Muscle of leg (tissue), 11 donors: Measurements from ENCODE around the gene TIMM23B. TPM values are rescaled to one million over a fixed set of nuclear protein-coding genes. Genes with fewer than 3 reads are reported as not detected.
A peak's percentile ranks its signal among the peaks of the same experiment; 100 is the strongest.
"Not testable (repeated sequence)": the region's sequence is repeated elsewhere in the genome, so short reads cannot be mapped to it uniquely, and the experiment has no call there.

ENCODE experiments used
- DNase-seq: peaks from one replicate; pipeline ENCODE4 v3.0.0; 2013
- H3K27ac ChIP-seq: one replicate; pipeline ENCODE4 v1.5.1; 2013; ENCODE audit warnings: mild to moderate bottlenecking, low read length, control low read depth
- H3K27me3 ChIP-seq: one replicate; pipeline ENCODE4 v1.6.1; 2013; ENCODE audit warnings: low read length; ENCODE audit not compliant: control insufficient read depth, insufficient read depth
- H3K36me3 ChIP-seq: one replicate; pipeline ENCODE4 v1.6.1; 2013; ENCODE audit warnings: low read length; ENCODE audit not compliant: control insufficient read depth, insufficient read depth
- H3K4me1 ChIP-seq: one replicate; pipeline ENCODE4 v1.6.1; 2013; ENCODE audit warnings: low read length; ENCODE audit not compliant: control insufficient read depth, insufficient read depth
- H3K4me3 ChIP-seq: one replicate; pipeline ENCODE4 v1.5.1; 2013; ENCODE audit warnings: low read length, control low read depth
- H3K9me3 ChIP-seq: replicated peaks from 2 replicates; pipeline ENCODE4 v1.6.1; 2013; ENCODE audit warnings: low read depth, low read length; ENCODE audit not compliant: control insufficient read depth
- WGBS: methylation state at CpG from one replicate; pipeline ENCODE4 v1.1.5; 2013; ENCODE audit warnings: missing lambda C conversion rate; ENCODE audit not compliant: insufficient coverage; 5-methylcytosine and 5-hydroxymethylcytosine counted together
- polyA plus RNA-seq, 8 donors: library from polyadenylated mRNA; unstranded; fragments of 120-200 nt; gene quantifications; one replicate each; pipeline versions ENCODE4 v1.2.1 to v1.2.3, GENCODE V29; 2013; ENCODE audit warnings: inconsistent platforms in 1 of 8, low replicate concordance in 1 of 8; ENCODE audit not compliant: insufficient read length in 8 of 8, insufficient read depth in 1 of 8
- total RNA-seq: library from RNA; stranded (reverse); fragments of 120-200 nt; gene quantifications from one replicate; pipeline ENCODE4 v1.2.4, GENCODE V29; 2013

The TIMM23B gene
- total and polyA plus RNA-seq, 9 donors, result 11.4 to 23.5 (median 13.8) TPM

DNA sequence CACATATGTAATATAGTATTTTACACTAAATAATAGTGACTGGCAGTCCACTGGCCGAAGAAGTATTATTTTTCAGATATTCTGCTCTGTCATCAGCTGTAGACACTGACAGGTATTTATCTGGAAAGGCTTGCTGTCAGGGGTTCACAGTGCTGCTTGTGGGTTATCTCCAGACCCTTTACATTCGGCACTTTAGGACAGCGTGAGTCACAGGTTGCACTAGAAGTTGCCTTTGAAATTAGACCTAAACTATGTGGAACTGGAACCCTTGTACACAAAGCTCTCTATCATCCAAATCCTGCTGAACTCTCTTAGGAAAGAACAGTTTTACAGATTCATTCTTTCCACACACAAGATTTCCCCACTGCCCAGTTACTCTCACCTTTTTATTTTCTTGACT is 30.2 kb downstream of the TIMM23B start:
- H3K4me3 ChIP-seq, H3K27me3 ChIP-seq, H3K4me1 ChIP-seq, DNase-seq, H3K27ac ChIP-seq, H3K36me3 ChIP-seq, H3K9me3 ChIP-seq: not testable (repeated sequence)
- no CpG with 5 or more reads among the region's 3 CpGs for WGBS

DNA sequence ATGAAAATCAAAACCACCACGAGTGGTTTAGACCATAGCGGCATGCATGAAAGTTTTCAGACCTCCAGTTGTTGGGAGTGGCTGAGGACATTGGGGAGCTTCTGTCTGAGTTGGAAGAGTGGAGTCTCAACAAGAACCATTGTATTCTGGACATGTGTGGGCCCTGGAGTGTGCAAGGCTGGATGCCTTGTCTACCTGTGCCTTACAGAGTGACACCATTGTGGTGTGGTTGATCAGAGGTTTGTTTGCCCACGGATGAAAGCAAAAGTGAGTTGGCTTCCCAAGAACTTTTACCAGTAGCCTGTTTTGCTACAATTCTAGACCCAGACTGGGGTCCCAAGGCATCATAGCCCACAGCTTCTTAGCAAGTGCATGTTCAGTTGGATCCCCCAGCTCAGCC is 35.9 kb downstream of the TIMM23B start:
- H3K4me1 ChIP-seq, H3K36me3 ChIP-seq: not testable (repeated sequence)
- WGBS, result no CpG with 5 or more reads among the region's 3 CpGs

DNA sequence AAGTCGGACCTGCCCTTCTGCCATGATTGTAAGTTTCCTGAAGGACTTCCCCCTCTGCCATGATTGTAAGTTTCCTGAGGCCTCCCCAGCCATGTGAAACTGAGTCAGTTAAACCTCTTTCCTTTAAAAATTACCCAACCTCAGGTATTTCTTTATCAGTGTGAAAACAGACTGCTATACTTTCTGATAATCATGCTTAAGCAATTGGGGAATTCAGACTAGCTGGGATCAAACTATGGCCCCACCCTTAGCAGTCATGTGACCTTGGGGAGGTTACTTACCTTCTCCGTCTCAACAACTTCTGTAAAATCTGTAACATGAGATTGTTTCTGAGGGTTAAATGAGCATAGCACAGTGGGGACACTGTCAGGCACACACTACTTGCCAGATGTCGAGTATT is 45.4 kb downstream of the TIMM23B start:
- not testable (repeated sequence) for H3K36me3 ChIP-seq, H3K4me1 ChIP-seq, H3K27ac ChIP-seq, DNase-seq, H3K9me3 ChIP-seq, H3K27me3 ChIP-seq, H3K4me3 ChIP-seq
- WGBS, result 83% methylated on average over 1 of the region's 3 CpGs

More for the DNA sequence above, 35.9 kb downstream of the TIMM23B start:
- H3K4me3 ChIP-seq, H3K9me3 ChIP-seq, H3K27ac ChIP-seq, H3K27me3 ChIP-seq, DNase-seq: not testable (repeated sequence)

- not testable (repeated sequence) for H3K9me3 ChIP-seq
Measured at GRCh38 chr10:49988376-49988775, 46.5 kb downstream of the TIMM23B start, which contains the start of gene AGAP6. AGAP6 (plus strand) TSS chr10:49988406; CDS start chr10:49988716, 310 bp downstream.

GRCh38 chr10:49995321-49995720 is 53.5 kb downstream of the TIMM23B start:
- not testable (repeated sequence) for H3K27me3 ChIP-seq, H3K4me1 ChIP-seq, H3K27ac ChIP-seq, H3K4me3 ChIP-seq, H3K9me3 ChIP-seq, H3K36me3 ChIP-seq, DNase-seq
- no CpG with 5 or more reads among the region's 5 CpGs for WGBS

More at GRCh38 chr10:49988376-49988775, 46.5 kb downstream of the TIMM23B start, which contains the start of gene AGAP6:
- not testable (repeated sequence) for H3K36me3 ChIP-seq, H3K4me3 ChIP-seq, H3K27ac ChIP-seq, DNase-seq, H3K4me1 ChIP-seq, H3K27me3 ChIP-seq
- WGBS, result no CpG with 5 or more reads among the region's 18 CpGs

- H3K4me3 ChIP-seq, H3K9me3 ChIP-seq, H3K27me3 ChIP-seq, H3K36me3 ChIP-seq, H3K27ac ChIP-seq, H3K4me1 ChIP-seq, DNase-seq: not testable (repeated sequence)
- no CpG with 5 or more reads among the region's 7 CpGs for WGBS
Measured at GRCh38 chr10:50014024-50014423, 72.2 kb downstream of the TIMM23B start.

GRCh38 chr10:50015596-50016220 is 73.9 kb downstream of the TIMM23B start:
- DNase-seq, result not testable (repeated sequence)
- WGBS, result 27% methylated on average over 2 of the region's 9 CpGs

GRCh38 chr10:50016926-50017325 is 75.1 kb downstream of the TIMM23B start:
- DNase-seq, H3K4me3 ChIP-seq, H3K9me3 ChIP-seq, H3K36me3 ChIP-seq, H3K4me1 ChIP-seq, H3K27ac ChIP-seq, H3K27me3 ChIP-seq: not testable (repeated sequence)
- WGBS, result no CpG with 5 or more reads among the region's 5 CpGs

More at GRCh38 chr10:50015596-50016220, 73.9 kb downstream of the TIMM23B start:
- H3K4me3 ChIP-seq, H3K9me3 ChIP-seq, H3K27ac ChIP-seq, H3K27me3 ChIP-seq, H3K4me1 ChIP-seq, H3K36me3 ChIP-seq: not testable (repeated sequence)

GRCh38 chr10:50017646-50018045 is 75.8 kb downstream of the TIMM23B start:
- not testable (repeated sequence) for H3K4me1 ChIP-seq, H3K36me3 ChIP-seq, H3K4me3 ChIP-seq, H3K9me3 ChIP-seq, H3K27me3 ChIP-seq, H3K27ac ChIP-seq, DNase-seq
- no CpG with 5 or more reads among the region's 5 CpGs for WGBS

DNA sequence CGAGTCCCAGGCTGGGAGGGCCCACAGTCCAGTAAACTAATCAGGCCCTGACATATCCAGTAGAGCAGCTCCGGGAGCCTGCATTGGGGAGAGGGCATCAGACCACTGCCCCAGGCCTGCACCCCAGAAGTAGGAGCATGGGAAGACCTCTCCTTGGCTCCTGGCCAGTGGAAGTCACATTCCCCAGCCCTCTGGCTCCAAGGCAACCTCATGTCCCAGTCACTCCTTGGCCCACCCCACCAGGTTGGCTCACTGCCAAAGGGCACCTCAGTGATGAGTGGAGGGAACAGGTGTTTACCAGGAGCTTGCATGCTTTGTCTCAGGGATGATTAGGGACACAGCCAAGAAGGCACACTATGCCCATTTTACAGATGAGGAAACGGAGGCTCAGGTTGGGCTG is 77.4 kb downstream of the TIMM23B start:
- H3K27ac ChIP-seq, result not testable (repeated sequence)

More for the DNA sequence above, 77.4 kb downstream of the TIMM23B start:
- WGBS, result 79% methylated on average over 3 of the region's 3 CpGs
- H3K4me1 ChIP-seq, H3K4me3 ChIP-seq, H3K27me3 ChIP-seq, H3K36me3 ChIP-seq, H3K9me3 ChIP-seq: not testable (repeated sequence)
- peak; percentile 12 for DNase-seq
